ENCODE measurements around the gene TYMP. TPM values are rescaled to one million over a fixed set of nuclear protein-coding genes. Genes with fewer than 3 reads are reported as not detected.

Gene TYMP, protein sequence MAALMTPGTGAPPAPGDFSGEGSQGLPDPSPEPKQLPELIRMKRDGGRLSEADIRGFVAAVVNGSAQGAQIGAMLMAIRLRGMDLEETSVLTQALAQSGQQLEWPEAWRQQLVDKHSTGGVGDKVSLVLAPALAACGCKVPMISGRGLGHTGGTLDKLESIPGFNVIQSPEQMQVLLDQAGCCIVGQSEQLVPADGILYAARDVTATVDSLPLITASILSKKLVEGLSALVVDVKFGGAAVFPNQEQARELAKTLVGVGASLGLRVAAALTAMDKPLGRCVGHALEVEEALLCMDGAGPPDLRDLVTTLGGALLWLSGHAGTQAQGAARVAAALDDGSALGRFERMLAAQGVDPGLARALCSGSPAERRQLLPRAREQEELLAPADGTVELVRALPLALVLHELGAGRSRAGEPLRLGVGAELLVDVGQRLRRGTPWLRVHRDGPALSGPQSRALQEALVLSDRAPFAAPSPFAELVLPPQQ
- 2.9 and 3.6 TPM in 2 replicates for polyA plus RNA-seq (2011; rRNA removed)
- 2.1 and 2.9 TPM in 2 replicates for polyA minus RNA-seq (2011; rRNA and poly(A)+ RNA removed)

GRCh38 chr22:50529897-50530579, at the start of gene TYMP:
TSS of gene TYMP (minus strand) at chr22:50530012. CDS start at chr22:50529709, 303 bp downstream.
- ChIA-PET POLR2A (no interaction called here), CTCF (interaction anchor here (1.1 kb wide), 1 partner anchor 33 kb away, joined by 3 read pairs; the partner anchor contains the start of gene SYCE3)
- peaks cover 5% of the 10 kb centered on the region for H3K27me3 ChIP-seq (ENCODE audit: control insufficient read depth, insufficient read depth, low read length)
- no peak for TF ChIP-seq CTCF (IDR thresholded peaks at IDR 0.05; ENCODE audit: low read depth, low read length)
- H3K4me3 ChIP-seq (ENCODE audit: low read depth, low read length), result peak within 1 kb of the TSS; percentile 53
- H3K9me3 ChIP-seq (ENCODE audit: control insufficient read depth, insufficient read depth, low read length), result peaks cover 11% of the 10 kb centered on the region; the same call in 1 of the 2 replicates
- no peak for DNase-seq (ENCODE audit: low read depth, low spot score)
- no peak within 1 kb of the TSS for H3K27ac ChIP-seq (ENCODE audit: low read depth, low read length)

DNA sequence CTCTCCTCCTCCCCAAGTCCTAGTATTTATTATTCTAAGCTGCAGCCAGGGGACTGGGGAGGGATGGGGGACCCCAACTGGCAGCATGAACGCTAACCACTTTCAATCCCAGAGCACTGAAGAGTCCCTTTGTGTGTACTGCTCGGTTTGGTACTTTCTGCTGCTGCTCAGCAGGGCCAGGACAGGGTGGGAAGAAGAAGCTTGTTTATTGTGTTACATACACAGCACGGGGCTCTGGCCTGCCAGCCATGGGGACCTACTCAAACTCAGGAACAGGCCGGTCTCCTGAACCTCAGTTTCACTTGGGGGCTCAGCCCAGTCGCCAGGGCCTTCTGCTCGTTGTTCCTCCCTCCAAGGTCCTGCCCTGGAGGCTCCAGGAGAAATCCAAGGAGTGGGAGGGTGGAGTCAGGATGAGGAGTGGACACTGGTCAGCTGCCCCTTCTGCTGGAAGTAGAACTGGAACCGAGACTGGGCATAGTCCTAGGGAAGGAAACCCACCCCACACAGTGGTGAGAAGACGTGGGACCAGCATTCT, 49.0 kb upstream of the TYMP start:
- TF ChIP-seq CTCF (IDR thresholded peaks at IDR 0.05; ENCODE audit: low read depth, low read length), result no peak
- H3K9me3 ChIP-seq (ENCODE audit: control insufficient read depth, insufficient read depth, low read length), result no peaks in the 10 kb centered on the region
- POLR2A ChIA-PET, result interaction anchor here (0.5 to 1.1 kb wide), 2 partner anchors 43 to 53 kb away, joined by 6 read pairs; partner anchors contain the start of gene SCO2
- no peak for DNase-seq (ENCODE audit: low read depth, low spot score)
- H3K27me3 ChIP-seq (ENCODE audit: control insufficient read depth, insufficient read depth, low read length), result peaks cover 12% of the 10 kb centered on the region
- H3K27ac ChIP-seq (ENCODE audit: low read depth, low read length), result no peak overlapping the region
- CTCF ChIA-PET, result interaction anchor here (1.0 to 1.2 kb wide), 2 partner anchors 16 to 53 kb away, joined by 4 to 6 read pairs; partner anchors contain the start of gene SYCE3
- no peak overlapping the region for H3K4me3 ChIP-seq (ENCODE audit: low read depth, low read length)

DNA sequence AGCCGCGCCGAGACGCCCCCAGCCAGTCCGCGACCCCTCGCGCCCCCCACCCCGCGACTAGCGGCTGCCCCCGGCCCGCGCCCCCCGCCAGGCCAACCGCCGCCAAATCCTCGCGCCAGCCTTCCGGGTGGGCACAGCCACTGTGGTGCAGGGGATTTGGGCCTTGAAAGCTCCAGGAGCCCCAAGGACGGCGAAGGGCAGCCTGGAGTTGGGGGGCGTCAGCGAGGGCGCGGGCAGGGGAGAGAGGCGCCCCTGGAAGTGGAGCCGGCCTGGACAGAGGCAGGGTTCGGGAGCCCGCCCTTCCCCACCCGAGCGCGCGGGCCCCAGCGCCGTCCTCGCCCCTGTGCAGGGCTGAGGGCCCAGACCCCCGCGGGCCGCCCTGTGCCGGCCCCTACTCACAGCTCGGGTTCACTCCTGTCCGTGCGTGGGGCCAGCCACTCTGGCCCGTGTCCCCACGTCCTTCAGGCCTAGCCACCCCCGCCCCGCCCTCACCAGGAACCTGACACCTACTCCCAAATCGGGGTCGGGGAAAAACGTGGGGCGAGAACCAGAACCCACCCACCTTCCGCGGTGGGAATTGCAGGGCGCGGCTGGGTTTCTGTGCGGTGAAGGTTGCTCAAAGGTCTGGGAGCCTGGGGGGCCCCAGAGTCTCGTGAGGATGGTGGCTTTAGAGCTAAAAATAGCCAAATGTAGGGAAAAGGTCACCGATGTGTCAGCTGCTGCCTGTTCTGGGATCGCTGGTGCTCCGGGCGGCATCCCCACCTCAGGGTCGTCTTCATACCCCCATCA, 48.4 kb upstream of the TYMP start, which contains the start of gene CPT1B:
CPT1B (minus strand) TSS at position 441 of the 789 bp plus-strand sequence. CDS start 512 bp downstream, outside the sequence.
- CTCF ChIA-PET, result interaction anchor here (1.0 to 1.2 kb wide), 2 partner anchors 15 to 52 kb away, joined by 4 to 6 read pairs; partner anchors contain the start of gene SYCE3
- no peak within 1 kb of the TSS for H3K4me3 ChIP-seq (ENCODE audit: low read depth, low read length)
- POLR2A ChIA-PET, result interaction anchor here (0.5 to 1.3 kb wide), 3 partner anchors 42 to 53 kb away, joined by 3 to 6 read pairs (median 6); partner anchors contain the start of gene SCO2

GRCh38 chr22:50577697-50577986, 47.8 kb upstream of the TYMP start:
- CTCF ChIA-PET, result interaction anchor here (3.3 kb wide), 1 partner anchor 15 kb away, joined by 27 read pairs; the partner anchor contains the start of gene SYCE3

More for the DNA sequence above, 48.4 kb upstream of the TYMP start, which contains the start of gene CPT1B:
- Histone ChIP-seq H3K27ac (ENCODE audit: low read depth, low read length) (peak within 1 kb of the TSS; percentile 31), H3K27me3 (ENCODE audit: control insufficient read depth, insufficient read depth, low read length) (peaks cover 14% of the 10 kb centered on the region), H3K9me3 (ENCODE audit: control insufficient read depth, insufficient read depth, low read length) (no peaks in the 10 kb centered on the region)
- peak; percentile 17; the same call in 1 of the 2 replicates for TF ChIP-seq CTCF (IDR thresholded peaks at IDR 0.05; ENCODE audit: low read depth, low read length)
- DNase-seq (ENCODE audit: low read depth, low spot score), result no peak

More at GRCh38 chr22:50577697-50577986, 47.8 kb upstream of the TYMP start:
- TF ChIP-seq CTCF (IDR thresholded peaks at IDR 0.05; ENCODE audit: low read depth, low read length), result no peak
- POLR2A ChIA-PET, result interaction anchor here (1.3 kb wide), 1 partner anchor 46 kb away, joined by 3 read pairs; no protein-coding TSS in a partner anchor
- Histone ChIP-seq H3K4me3 (ENCODE audit: low read depth, low read length) (no peak overlapping the region), H3K9me3 (ENCODE audit: control insufficient read depth, insufficient read depth, low read length) (no peaks in the 10 kb centered on the region), H3K27ac (ENCODE audit: low read depth, low read length) (no peak overlapping the region), H3K27me3 (ENCODE audit: control insufficient read depth, insufficient read depth, low read length) (peaks cover 14% of the 10 kb centered on the region)
- no peak for DNase-seq (ENCODE audit: low read depth, low spot score)

Data from AG04450 (cell line).